Prostate gland (tissue), 2 donors: ENCODE measurements around the gene C1GALT1. TPM values are rescaled to one million over a fixed set of nuclear protein-coding genes. Genes with fewer than 3 reads are reported as not detected.

Source experiments
- DNase-seq: peaks from one replicate; pipeline ENCODE4 v3.0.0-alpha.2; 2019; ENCODE audit warnings: low spot score
- H3K27ac ChIP-seq, 2 donors: fragments of 200-600 bp; sonication (generic); 2 replicates each; pipeline ENCODE4 v1.5.1; 2017 to 2019
- H3K27me3 ChIP-seq: fragments of 200-600 bp; sonication (generic); replicated peaks from 2 replicates; pipeline ENCODE4 v1.5.1; 2019; ENCODE audit not compliant: insufficient read depth
- H3K36me3 ChIP-seq, 2 donors: fragments of 200-600 bp; sonication (generic); 1 replicate in 1 of 2; 2 replicates in 1 of 2; pipeline versions ENCODE4 v1.5.1 to v1.8.1; 2017 to 2019
- H3K4me1 ChIP-seq: fragments of 200-600 bp; sonication (generic); replicated peaks from 2 replicates; pipeline ENCODE4 v1.5.1; 2019
- H3K4me3 ChIP-seq, 2 donors: fragments of 200-600 bp; sonication (generic); 2 replicates each; pipeline ENCODE4 v1.5.1; 2017 to 2019
- H3K9me3 ChIP-seq: fragments of 200-600 bp; sonication (generic); 2 replicates; pipeline ENCODE4 v1.5.1; 2017
- POLR2A ChIP-seq: fragments of 450-650 bp; IDR thresholded peaks from one replicate; pipeline ENCODE4 v1.6.1; 2016; ENCODE audit warnings: antibody characterized with exemption, mild to moderate bottlenecking
- POLR2AphosphoS5 ChIP-seq: sonication (generic); formaldehyde crosslinking; IDR thresholded peaks from one replicate; pipeline ENCODE4 v1.6.1; 2017; ENCODE audit warnings: antibody characterized with exemption
- WGBS: methylation state at CpG from one replicate; pipeline ENCODE4 v1.1.5; 2018; 5-methylcytosine and 5-hydroxymethylcytosine counted together
- intact Hi-C: fragments of 100-400 bp; cut with DNase I; formaldehyde crosslinking; loops from one replicate; pipeline ENCODE4 v1.14.2; 2022
- total RNA-seq, 2 donors: library from RNA; depleted of rRNA; stranded (reverse); fragments of >200 nt; gene quantifications; one replicate each; pipeline ENCODE4 v1.1.0, GENCODE V29; 2016
- TF ChIP-seq, protein P1 (sequence below), 4 experiments: fragments of 200-600 bp in 2 of 4; fragments of 450-650 bp in 2 of 4; sonication (generic) in 2 of 4; IDR thresholded peaks; 1 replicate in 3 of 4; 2 replicates in 1 of 4; pipeline ENCODE4 v1.5.1; 2016 to 2019; ENCODE audit warnings: antibody characterized with exemption in 4 of 4, mild to moderate bottlenecking in 2 of 4, moderate library complexity in 2 of 4

Gene C1GALT1
- total RNA-seq, 2 donors from 2014 or later = 16.1 to 16.8 TPM

DNA sequence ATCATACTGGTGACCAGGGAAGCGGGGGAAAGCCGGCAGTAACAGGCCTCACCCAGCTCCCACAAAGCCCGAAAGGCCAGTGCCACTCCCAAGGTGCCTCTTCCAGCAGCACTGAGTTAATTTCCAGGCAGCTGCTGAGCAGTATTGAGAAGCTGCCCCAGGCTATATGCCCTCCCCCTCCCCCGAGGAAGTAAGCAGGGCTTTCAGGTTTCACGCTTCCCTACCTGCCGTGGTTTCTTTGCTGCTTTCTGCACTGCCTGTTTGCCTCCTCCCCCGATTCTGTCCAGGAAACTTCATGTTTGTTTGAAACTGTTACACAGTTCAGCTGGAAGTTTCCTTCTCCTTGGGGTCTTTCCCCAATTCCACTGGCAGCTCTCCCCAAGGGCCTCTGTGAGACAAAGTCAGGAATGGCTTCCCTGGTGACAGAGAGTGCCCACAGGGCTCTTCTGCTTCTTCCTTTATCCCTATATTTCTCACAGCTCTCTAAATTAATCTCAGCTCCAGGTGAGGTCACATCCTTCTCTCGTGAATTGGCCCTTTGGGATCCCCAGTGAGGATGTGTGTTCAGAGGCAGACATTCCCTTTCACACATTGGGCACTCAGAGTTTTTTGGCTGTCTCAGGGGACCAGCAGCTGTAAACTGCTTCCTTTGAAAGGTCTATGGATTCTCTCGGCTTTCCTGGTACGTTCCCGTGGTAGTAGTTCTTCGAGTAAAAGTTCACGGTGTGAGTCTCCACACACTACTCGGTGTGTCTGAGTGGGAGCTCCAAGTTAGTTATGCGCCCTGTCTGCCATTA is 19.4 kb downstream of the C1GALT1 start:
- Histone ChIP-seq H3K9me3 (no peaks in the 10 kb centered on the region), H3K27me3 (no peaks in the 10 kb centered on the region), H3K4me3 (no peak overlapping the region), H3K36me3 (no peaks in the 10 kb centered on the region), H3K4me1 (no peaks in the 10 kb centered on the region), H3K27ac (no peak overlapping the region)
- WGBS = 49% methylated on average over 15 of the region's 15 CpGs
- intact Hi-C loops = no loop called here
- no peak for DNase-seq
- TF ChIP-seq POLR2AphosphoS5 (no peak), POLR2A (no peak)
- TF ChIP-seq, protein P1, sequence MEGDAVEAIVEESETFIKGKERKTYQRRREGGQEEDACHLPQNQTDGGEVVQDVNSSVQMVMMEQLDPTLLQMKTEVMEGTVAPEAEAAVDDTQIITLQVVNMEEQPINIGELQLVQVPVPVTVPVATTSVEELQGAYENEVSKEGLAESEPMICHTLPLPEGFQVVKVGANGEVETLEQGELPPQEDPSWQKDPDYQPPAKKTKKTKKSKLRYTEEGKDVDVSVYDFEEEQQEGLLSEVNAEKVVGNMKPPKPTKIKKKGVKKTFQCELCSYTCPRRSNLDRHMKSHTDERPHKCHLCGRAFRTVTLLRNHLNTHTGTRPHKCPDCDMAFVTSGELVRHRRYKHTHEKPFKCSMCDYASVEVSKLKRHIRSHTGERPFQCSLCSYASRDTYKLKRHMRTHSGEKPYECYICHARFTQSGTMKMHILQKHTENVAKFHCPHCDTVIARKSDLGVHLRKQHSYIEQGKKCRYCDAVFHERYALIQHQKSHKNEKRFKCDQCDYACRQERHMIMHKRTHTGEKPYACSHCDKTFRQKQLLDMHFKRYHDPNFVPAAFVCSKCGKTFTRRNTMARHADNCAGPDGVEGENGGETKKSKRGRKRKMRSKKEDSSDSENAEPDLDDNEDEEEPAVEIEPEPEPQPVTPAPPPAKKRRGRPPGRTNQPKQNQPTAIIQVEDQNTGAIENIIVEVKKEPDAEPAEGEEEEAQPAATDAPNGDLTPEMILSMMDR (IDR thresholded peaks at IDR 0.05) = no peak

DNA sequence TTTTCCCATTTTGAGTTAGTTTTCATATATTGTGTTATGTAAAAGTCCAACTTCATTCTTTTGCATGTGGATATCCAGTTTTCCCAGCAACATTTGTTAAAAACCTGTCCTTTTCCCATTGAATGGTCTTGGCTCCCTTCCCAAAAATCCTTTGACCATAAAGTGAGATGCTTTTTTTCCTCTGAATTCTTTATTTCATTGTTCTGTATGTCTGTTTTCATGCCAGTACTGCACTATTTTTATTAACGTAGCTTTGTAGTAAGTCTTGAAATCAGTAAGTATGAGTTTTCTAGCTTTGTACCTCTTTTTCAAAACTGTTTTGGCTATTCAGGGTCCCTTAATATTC is 20.0 kb downstream of the C1GALT1 start:
- WGBS = 57% methylated on average over 1 of the region's 1 CpG
- Histone ChIP-seq H3K27ac (no peak overlapping the region), H3K9me3 (no peaks in the 10 kb centered on the region), H3K4me1 (no peaks in the 10 kb centered on the region), H3K27me3 (no peaks in the 10 kb centered on the region), H3K36me3 (no peaks in the 10 kb centered on the region), H3K4me3 (no peak overlapping the region)
- TF ChIP-seq POLR2A = no peak
- TF ChIP-seq, protein P1 (IDR thresholded peaks at IDR 0.05) = no peak
- TF ChIP-seq POLR2AphosphoS5 = no peak
- no peak for DNase-seq
- intact Hi-C loops = no loop called here

DNA sequence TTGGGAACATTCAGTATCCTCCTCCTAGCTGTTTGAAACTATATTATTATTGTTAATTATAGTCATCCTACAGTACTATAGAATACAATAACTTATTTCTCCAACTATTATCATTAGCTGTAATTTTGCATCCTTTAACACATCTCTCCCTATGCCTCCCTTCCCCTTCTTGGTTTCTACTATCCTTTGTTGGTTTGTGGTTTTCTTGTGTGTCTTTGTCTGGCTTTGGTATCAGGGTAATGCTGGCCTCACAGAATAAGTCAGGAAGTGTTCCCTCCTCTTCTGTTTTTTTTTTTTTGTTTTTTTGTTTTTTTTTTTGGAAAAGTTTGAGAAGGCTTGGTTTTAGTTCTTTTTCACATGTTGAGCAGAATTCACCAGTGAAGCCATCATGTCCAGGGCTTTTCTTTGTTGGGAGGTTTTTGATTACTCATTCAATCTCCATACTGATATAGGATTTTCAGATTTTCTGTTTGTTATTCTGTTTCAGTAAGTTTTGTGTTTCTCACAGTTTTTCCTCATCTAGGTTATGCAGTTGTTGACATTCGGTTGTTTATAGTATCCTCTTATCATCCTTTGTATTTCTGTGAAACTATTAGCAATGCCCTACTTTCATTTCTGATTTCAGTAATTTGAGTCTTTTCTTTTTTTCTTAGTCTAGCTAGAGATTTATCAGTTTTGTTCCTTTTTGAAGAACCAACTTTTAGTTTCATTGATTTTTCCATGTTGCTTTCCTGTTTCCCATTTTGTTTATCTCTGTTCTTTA is 21.6 kb downstream of the C1GALT1 start:
- WGBS = 89% methylated on average over 1 of the region's 1 CpG
- H3K36me3 ChIP-seq = no peaks in the 10 kb centered on the region

DNA sequence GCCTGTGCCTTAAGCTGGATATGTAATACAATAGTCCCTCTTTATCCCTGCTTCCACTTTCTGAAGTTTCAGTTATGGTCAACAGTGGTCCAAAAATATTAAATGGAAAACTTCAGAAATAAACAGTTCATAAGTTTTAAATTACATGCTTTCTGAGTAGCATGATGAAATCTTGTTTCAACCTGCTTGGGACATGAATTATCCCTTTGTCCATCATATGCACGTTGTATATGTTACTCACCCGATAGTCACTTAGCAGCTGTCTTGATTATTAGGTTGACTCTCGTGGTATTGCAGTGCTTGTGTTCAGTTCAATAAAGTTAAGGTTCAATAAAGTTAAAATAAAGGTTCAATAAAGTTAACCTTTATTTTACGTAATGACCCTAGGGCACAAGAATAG is 25.5 kb downstream of the C1GALT1 start:
- Histone ChIP-seq H3K9me3 (no peaks in the 10 kb centered on the region), H3K4me3 (no peak overlapping the region), H3K4me1 (no peaks in the 10 kb centered on the region), H3K36me3 (no peaks in the 10 kb centered on the region), H3K27ac (no peak overlapping the region), H3K27me3 (no peaks in the 10 kb centered on the region)
- TF ChIP-seq POLR2AphosphoS5 (no peak), POLR2A (no peak)
- TF ChIP-seq, protein P1 (IDR thresholded peaks at IDR 0.05) = no peak
- 78% methylated on average over 4 of the region's 4 CpGs for WGBS
- no peak for DNase-seq
- intact Hi-C loops = no loop called here

More for the DNA sequence above, 21.6 kb downstream of the C1GALT1 start:
- no peak for DNase-seq
- no peak overlapping the region for H3K4me3 ChIP-seq
- H3K27ac ChIP-seq = no peak overlapping the region
- H3K4me1 ChIP-seq = no peaks in the 10 kb centered on the region
- no peaks in the 10 kb centered on the region for H3K9me3 ChIP-seq
- intact Hi-C loops = no loop called here
- TF ChIP-seq POLR2A (no peak), POLR2AphosphoS5 (no peak)
- H3K27me3 ChIP-seq = no peaks in the 10 kb centered on the region

DNA sequence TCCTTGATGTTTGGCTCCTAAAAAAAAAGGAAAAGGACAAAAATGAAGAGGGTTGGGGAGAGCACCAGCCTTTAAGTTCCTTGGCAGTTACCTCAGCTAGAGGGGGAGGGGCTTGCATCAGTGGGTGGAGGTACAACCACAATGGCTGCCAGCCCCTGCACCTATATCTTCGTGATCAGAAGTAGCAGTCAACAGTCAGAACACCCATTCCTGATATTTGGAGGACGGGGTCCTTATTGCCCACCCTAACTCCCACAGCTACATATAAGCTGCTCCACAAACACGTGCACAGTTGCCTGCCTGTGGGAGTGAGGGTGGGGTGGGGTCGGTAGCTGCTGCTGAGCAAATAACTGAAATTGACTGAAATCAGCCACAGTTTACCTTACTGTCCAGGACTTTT is 26.2 kb downstream of the C1GALT1 start:
- Histone ChIP-seq H3K4me1 (no peaks in the 10 kb centered on the region), H3K36me3 (no peaks in the 10 kb centered on the region), H3K27me3 (no peaks in the 10 kb centered on the region), H3K9me3 (no peaks in the 10 kb centered on the region), H3K4me3 (no peak overlapping the region), H3K27ac (no peak overlapping the region)
- intact Hi-C loops = no loop called here
- 79% methylated on average over 4 of the region's 4 CpGs for WGBS
- TF ChIP-seq POLR2AphosphoS5 (no peak), POLR2A (no peak)
- TF ChIP-seq, protein P1 (IDR thresholded peaks at IDR 0.05) = no peak
- DNase-seq = no peak
